HepG2 (cell line): ENCODE data around the gene C5orf24. TPM values are rescaled to one million over a fixed set of nuclear protein-coding genes. Genes with fewer than 3 reads are reported as not detected.

Source experiments
- DNMT1 ChIP-seq: sonication (generic); formaldehyde crosslinking; IDR thresholded peaks from 2 replicates; pipeline ENCODE4 v1.5.1; 2020; ENCODE audit warnings: mild to moderate bottlenecking, missing genetic modification reagents
- DR1 ChIP-seq: sonication (generic); formaldehyde crosslinking; IDR thresholded peaks from 2 replicates; pipeline ENCODE4 v1.8.0; 2021; ENCODE audit warnings: mild to moderate bottlenecking, missing genetic modification reagents, inconsistent platforms
- HCFC1 ChIP-seq: fragments of 150-350 bp; IDR thresholded peaks from 2 replicates; pipeline ENCODE4 v1.6.1; 2014; ENCODE audit warnings: low read depth, low read length
- HNF4A ChIP-seq: sonication (generic); formaldehyde crosslinking; IDR thresholded peaks from 2 replicates; pipeline ENCODE4 v1.4.0; 2020; ENCODE audit warnings: missing genetic modification reagents
- HNRNPK ChIP-seq: fragments of 200-400 bp; formaldehyde crosslinking; IDR thresholded peaks from 2 replicates; pipeline ENCODE4 v1.6.1; 2018; ENCODE audit warnings: low read length, low read depth, moderate library complexity, mild to moderate bottlenecking; ENCODE audit not compliant: poor library complexity, severe bottlenecking
- HOMEZ ChIP-seq: IDR thresholded peaks from 2 replicates; pipeline ENCODE4 v1.6.1; 2016; ENCODE audit warnings: low read depth
- JUNB ChIP-seq: sonication (generic); formaldehyde crosslinking; IDR thresholded peaks from 2 replicates; pipeline ENCODE4 v1.8.0; 2022; ENCODE audit warnings: missing genetic modification reagents, mild to moderate bottlenecking, borderline replicate concordance
- KDM1A ChIP-seq: IDR thresholded peaks from 2 replicates; pipeline ENCODE4 v1.6.1; 2016; ENCODE audit warnings: missing compliant biosample characterization
- KMT2A ChIP-seq: sonication (generic); formaldehyde crosslinking; IDR thresholded peaks from 2 replicates; pipeline ENCODE4 v1.4.0; 2020; ENCODE audit warnings: missing genetic modification reagents
- NR2F1 ChIP-seq, 2 experiments: fragments of 450-650 bp in 1 of 2; formaldehyde crosslinking in 1 of 2; IDR thresholded peaks; 2 replicates each; pipeline versions ENCODE4 v1.5.0 to v1.6.1; 2016 to 2020; ENCODE audit warnings: mild to moderate bottlenecking in 1 of 2, missing compliant biosample characterization in 1 of 2, missing genetic modification reagents in 1 of 2, moderate library complexity in 1 of 2
- RORA ChIP-seq: sonication (generic); formaldehyde crosslinking; IDR thresholded peaks from 2 replicates; pipeline ENCODE4 v1.5.0; 2020; ENCODE audit warnings: mild to moderate bottlenecking, missing genetic modification reagents, moderate library complexity
- TAF15 ChIP-seq: fragments of 200-400 bp; formaldehyde crosslinking; IDR thresholded peaks from one replicate; pipeline ENCODE4 v1.6.1; 2018; ENCODE audit warnings: mild to moderate bottlenecking, low read depth, low read length; ENCODE audit not compliant: poor library complexity, severe bottlenecking
- YY1 ChIP-seq: IDR thresholded peaks from 2 replicates; pipeline ENCODE4 v1.6.1; 2011; ENCODE audit warnings: low read length, low read depth, moderate library complexity, mild to moderate bottlenecking; ENCODE audit not compliant: insufficient read depth, insufficient replicate concordance
- ZC3H4 ChIP-seq: sonication (generic); formaldehyde crosslinking; IDR thresholded peaks from 2 replicates; pipeline ENCODE4 v1.4.0; 2020; ENCODE audit warnings: missing genetic modification reagents, borderline replicate concordance
- ZFP36L1 ChIP-seq: sonication (generic); formaldehyde crosslinking; IDR thresholded peaks from 2 replicates; pipeline ENCODE4 v1.8.0; 2022; ENCODE audit warnings: mild to moderate bottlenecking, missing genetic modification reagents, moderate library complexity
- ZFP82 ChIP-seq: sonication (generic); formaldehyde crosslinking; IDR thresholded peaks from 2 replicates; pipeline ENCODE4 v1.5.1; 2020; ENCODE audit warnings: mild to moderate bottlenecking, missing genetic modification reagents, borderline replicate concordance
- ZKSCAN1 ChIP-seq: fragments of 150-350 bp; IDR thresholded peaks from 2 replicates; pipeline ENCODE4 v1.6.1; 2014; ENCODE audit warnings: low read length
- ZNF136 ChIP-seq: sonication (generic); formaldehyde crosslinking; IDR thresholded peaks from 2 replicates; pipeline ENCODE4 v1.8.1; 2022; ENCODE audit warnings: low read depth, mild to moderate bottlenecking, moderate library complexity, missing genetic modification reagents
- ZNF225 ChIP-seq: sonication (generic); formaldehyde crosslinking; IDR thresholded peaks from 2 replicates; pipeline ENCODE4 v1.4.0; 2020; ENCODE audit warnings: mild to moderate bottlenecking, missing genetic modification reagents
- ZNF280D ChIP-seq: sonication (generic); formaldehyde crosslinking; IDR thresholded peaks from 2 replicates; pipeline ENCODE4 v1.5.1; 2020; ENCODE audit warnings: mild to moderate bottlenecking, missing genetic modification reagents
- ZNF281 ChIP-seq: sonication (generic); formaldehyde crosslinking; IDR thresholded peaks from 2 replicates; pipeline ENCODE4 v1.4.0; 2020; ENCODE audit warnings: missing genetic modification reagents, borderline replicate concordance
- ZNF678 ChIP-seq: sonication (generic); formaldehyde crosslinking; IDR thresholded peaks from 2 replicates; pipeline ENCODE4 v1.4.0; 2020; ENCODE audit warnings: mild to moderate bottlenecking, missing genetic modification reagents
- ZNF772 ChIP-seq: sonication (generic); formaldehyde crosslinking; IDR thresholded peaks from 2 replicates; pipeline ENCODE4 v1.5.0; 2020; ENCODE audit warnings: mild to moderate bottlenecking, missing genetic modification reagents
- polyA plus RNA-seq, 8 experiments: library from polyadenylated mRNA; depleted of rRNA in 3 of 8; stranded (reverse) in 7 of 8; unstranded in 1 of 8; fragments of >200 nt; fragmentation: Illumina TruSeq in 4 of 8; extraction: Trizol in 4 of 8; gene quantifications; 2 replicates each; pipeline versions ENCODE4 v1.2.1 to v1.2.3, GENCODE V29; 2011 to 2016; ENCODE audit warnings: low read depth in 4 of 8, missing spikeins in 1 of 8, mixed read lengths in 1 of 8; ENCODE audit not compliant: insufficient read depth in 1 of 8
- total RNA-seq, 5 experiments: library from RNA; depleted of rRNA; stranded (reverse); fragments of >200 nt; fragmentation: Illumina TruSeq; extraction: Trizol; gene quantifications; 2 replicates each; pipeline ENCODE4 v1.2.3, GENCODE V29; 2016; ENCODE audit warnings: low read depth in 1 of 5

The C5orf24 gene
- total and polyA plus RNA-seq, 2 of the 13 experiments (the other 11 are each of a cell fraction or from before 2014, with no cell fraction given): 34.6 to 41.5 TPM

GRCh38 chr5:134904610-134905245, 59.0 kb downstream of the C5orf24 start, which contains the start of gene PCBD2 (continued):
- TF ChIP-seq ZNF280D (no peak), TAF15 (peak; percentile 95), HOMEZ (CRISPR knock-in tag) (0 out of 2 replicates have a peak, but pooled peaks have one; percentile 50), ZNF772 (CRISPR knock-in tag) (peak; percentile 64; the same call in 1 of the 2 replicates), HNRNPK (peak; percentile 43), ZNF136 (CRISPR knock-in tag) (no peak), ZC3H4 (no peak), KDM1A (peak; percentile 53; the same call in 1 of the 2 replicates), HCFC1 (0 out of 2 replicates have a peak, but pooled peaks have one; percentile 7), KMT2A (0 out of 2 replicates have a peak, but pooled peaks have one; percentile 40), HNF4A (CRISPR knock-in tag) (peak; percentile 44), ZFP82 (no peak), DNMT1 (0 out of 2 replicates have a peak, but pooled peaks have one; percentile 41), JUNB (CRISPR knock-in tag) (no peak), ZNF281 (CRISPR knock-in tag) (peak; percentile 16; the same call in 1 of the 2 replicates), YY1 (peak; percentile 91), ZNF225 (CRISPR knock-in tag) (no peak), DR1 (peak; percentile 52; the same call in 1 of the 2 replicates), NR2F1 (CRISPR knock-in tag; IDR thresholded peaks at IDR 0.05) (peak in 1 of 2 experiments; percentile 44; a peak in 1 of 4 replicates), ZFP36L1 (CRISPR knock-in tag) (0 out of 2 replicates have a peak, but pooled peaks have one; percentile 30), RORA (CRISPR knock-in tag) (no peak), ZNF678 (CRISPR knock-in tag) (no peak), ZKSCAN1 (no peak; the same call in 1 of the 2 replicates)
